ENCODE results near the gene DPP4. TPM values are rescaled to one million over a fixed set of nuclear protein-coding genes. Genes with fewer than 3 reads are reported as not detected.

The DPP4 gene
- polyA plus RNA-seq, 6 donors from 2014 or later, result 0.05 to 1.3 (median 0.51) TPM

GRCh38 chr2:162100579-162100978 is 26.6 kb upstream of the DPP4 start:
- DNase-seq (no peak), ATAC-seq (ENCODE audit: low read depth in 2 of 2) (no peak)
- Mint-ChIP-seq H3K4me3 (no peak overlapping the region), H3K27ac (no peak overlapping the region), H3K27me3 (peaks cover 8 to 36% (median 22%) of the 10 kb centered on the region in 3 donors), H3K9me3 (no peaks in the 10 kb centered on the region), H3K4me1 (no peaks in the 10 kb centered on the region), H3K36me3 (no peaks in the 10 kb centered on the region)

- no peaks in the 10 kb centered on the region for H3K36me3 Mint-ChIP-seq
- ATAC-seq (ENCODE audit: low read depth in 2 of 2), result no peak
- peaks cover 8 to 36% (median 22%) of the 10 kb centered on the region in 3 donors for H3K27me3 Mint-ChIP-seq
- no peak for DNase-seq
- peaks cover 0 to 2% (median 0%) of the 10 kb centered on the region in 7 donors for H3K9me3 Mint-ChIP-seq
- H3K27ac Mint-ChIP-seq, result no peak overlapping the region
- H3K4me1 Mint-ChIP-seq, result no peaks in the 10 kb centered on the region
- H3K4me3 Mint-ChIP-seq, result no peak overlapping the region
Observed at GRCh38 chr2:162099836-162100235, 25.8 kb upstream of the DPP4 start.

GRCh38 chr2:162092658-162093556 is 18.9 kb upstream of the DPP4 start:
- no peaks in the 10 kb centered on the region for H3K4me1 Mint-ChIP-seq
- peaks cover 5 to 16% (median 8%) of the 10 kb centered on the region in 3 donors for H3K27me3 Mint-ChIP-seq
- H3K4me3 Mint-ChIP-seq, result no peak overlapping the region
- H3K9me3 Mint-ChIP-seq, result peaks cover 0 to 2% (median 0%) of the 10 kb centered on the region in 7 donors
- H3K36me3 Mint-ChIP-seq, result no peaks in the 10 kb centered on the region
- no peak overlapping the region for H3K27ac Mint-ChIP-seq
- no peak for ATAC-seq (ENCODE audit: low read depth in 2 of 2)
- no peak for DNase-seq

- H3K27me3 Mint-ChIP-seq, result peaks cover 0 to 10% (median 4%) of the 10 kb centered on the region in 3 donors
- H3K9me3 Mint-ChIP-seq, result peaks cover 0 to 2% (median 0%) of the 10 kb centered on the region in 7 donors
- no peak overlapping the region for H3K27ac Mint-ChIP-seq
- H3K4me3 Mint-ChIP-seq, result no peak overlapping the region
- ATAC-seq (ENCODE audit: low read depth in 2 of 2) (no peak), DNase-seq (no peak)
- H3K36me3 Mint-ChIP-seq, result no peaks in the 10 kb centered on the region
- H3K4me1 Mint-ChIP-seq, result no peaks in the 10 kb centered on the region
Observed at GRCh38 chr2:162092008-162092390, 18.0 kb upstream of the DPP4 start.

DNA sequence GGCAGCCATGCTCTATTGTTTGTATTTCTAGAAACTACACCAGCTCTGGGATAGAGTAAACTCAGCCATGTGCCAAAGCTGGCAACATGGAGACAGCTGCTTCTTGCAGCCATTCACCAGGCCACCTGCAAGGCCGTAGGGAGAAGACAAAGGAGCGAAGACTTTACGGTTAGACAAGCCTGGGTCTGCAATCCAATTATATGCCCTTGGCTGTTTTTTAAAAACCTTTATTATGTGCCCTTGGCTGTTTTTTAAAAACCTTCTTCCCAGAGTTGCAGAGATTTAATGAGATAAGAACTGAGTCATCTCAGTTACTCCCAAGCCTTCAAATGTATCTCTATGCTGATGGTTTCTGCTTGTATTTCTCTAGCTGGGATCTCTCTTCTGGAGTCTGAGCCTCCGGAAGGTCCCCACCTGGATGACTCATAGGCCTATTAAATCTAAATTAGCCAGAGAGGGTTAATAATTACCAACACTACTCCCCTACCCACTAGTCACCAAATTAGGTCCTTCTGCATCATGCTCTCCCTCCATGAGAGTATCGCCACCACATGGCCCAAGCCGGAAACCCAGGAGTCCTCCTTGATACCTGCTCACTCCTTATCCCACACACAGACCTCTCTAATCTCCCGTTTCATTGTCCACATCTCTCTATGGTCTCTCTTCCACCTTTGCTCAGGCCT is 17.5 kb upstream of the DPP4 start:
- H3K4me3 Mint-ChIP-seq, result no peak overlapping the region
- no peaks in the 10 kb centered on the region for H3K36me3 Mint-ChIP-seq
- no peaks in the 10 kb centered on the region for H3K4me1 Mint-ChIP-seq
- H3K9me3 Mint-ChIP-seq, result peaks cover 0 to 2% (median 0%) of the 10 kb centered on the region in 7 donors
- H3K27ac Mint-ChIP-seq, result no peak overlapping the region
- ATAC-seq (ENCODE audit: low read depth in 2 of 2) (no peak), DNase-seq (no peak)
- H3K27me3 Mint-ChIP-seq, result peaks cover 0 to 10% (median 4%) of the 10 kb centered on the region in 3 donors

- Mint-ChIP-seq H3K4me1 (no peaks in the 10 kb centered on the region), H3K9me3 (no peaks in the 10 kb centered on the region)
Observed at GRCh38 chr2:162090109-162090508, 16.1 kb upstream of the DPP4 start.

GRCh38 chr2:162086904-162087303 is 12.9 kb upstream of the DPP4 start:
- peaks cover 9 to 22% (median 20%) of the 10 kb centered on the region in 3 donors for H3K27me3 Mint-ChIP-seq
- no peak overlapping the region for H3K4me3 Mint-ChIP-seq
- ATAC-seq (ENCODE audit: low read depth in 2 of 2) (no peak), DNase-seq (no peak)
- no peaks in the 10 kb centered on the region for H3K9me3 Mint-ChIP-seq
- peaks cover 0 to 5% of the 10 kb centered on the region in 2 donors for H3K36me3 Mint-ChIP-seq
- no peak overlapping the region for H3K27ac Mint-ChIP-seq
- no peaks in the 10 kb centered on the region for H3K4me1 Mint-ChIP-seq

More at GRCh38 chr2:162090109-162090508, 16.1 kb upstream of the DPP4 start:
- Mint-ChIP-seq H3K36me3 (no peaks in the 10 kb centered on the region), H3K27ac (no peak overlapping the region), H3K4me3 (no peak overlapping the region), H3K27me3 (peaks cover 0 to 18% (median 15%) of the 10 kb centered on the region in 3 donors)
- DNase-seq (no peak), ATAC-seq (ENCODE audit: low read depth in 2 of 2) (no peak)

GRCh38 chr2:162085090-162085891 is 11.3 kb upstream of the DPP4 start:
- Mint-ChIP-seq H3K36me3 (peaks cover 0 to 5% of the 10 kb centered on the region in 2 donors), H3K4me1 (no peaks in the 10 kb centered on the region), H3K9me3 (peaks cover 0 to 2% (median 0%) of the 10 kb centered on the region in 7 donors), H3K4me3 (no peak overlapping the region), H3K27me3 (peaks cover 15 to 25% (median 20%) of the 10 kb centered on the region in 3 donors), H3K27ac (no peak overlapping the region)
- no peak for ATAC-seq (ENCODE audit: low read depth in 2 of 2)
- DNase-seq, result no peak

DNA sequence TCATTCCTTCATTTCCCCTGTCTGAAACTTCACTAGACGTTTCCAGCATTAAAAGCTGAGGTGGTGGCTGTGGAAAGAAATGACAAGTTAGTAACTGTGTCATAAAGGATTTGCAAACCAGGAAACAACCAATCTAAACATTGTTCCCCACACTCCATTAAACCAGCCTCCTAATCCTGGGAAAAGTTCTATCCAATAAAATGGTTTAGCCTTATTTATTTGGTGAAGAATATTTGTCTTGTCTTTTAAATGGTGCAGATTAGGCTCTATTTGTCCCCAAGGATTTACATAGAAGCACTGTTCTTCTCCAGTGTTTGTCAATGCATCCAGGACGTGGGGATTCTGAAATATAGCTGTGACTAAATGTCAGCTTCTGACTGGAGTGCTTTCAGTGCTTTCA is 10.5 kb upstream of the DPP4 start:
- H3K27me3 Mint-ChIP-seq, result peaks cover 18 to 25% (median 20%) of the 10 kb centered on the region in 3 donors
- peaks cover 0 to 5% of the 10 kb centered on the region in 2 donors for H3K36me3 Mint-ChIP-seq
- ATAC-seq (ENCODE audit: low read depth in 2 of 2) (no peak), DNase-seq (no peak)
- H3K4me3 Mint-ChIP-seq, result no peak overlapping the region
- no peak overlapping the region for H3K27ac Mint-ChIP-seq
- H3K9me3 Mint-ChIP-seq, result peaks cover 0 to 9% (median 6%) of the 10 kb centered on the region in 7 donors
- H3K4me1 Mint-ChIP-seq, result no peaks in the 10 kb centered on the region

DNA sequence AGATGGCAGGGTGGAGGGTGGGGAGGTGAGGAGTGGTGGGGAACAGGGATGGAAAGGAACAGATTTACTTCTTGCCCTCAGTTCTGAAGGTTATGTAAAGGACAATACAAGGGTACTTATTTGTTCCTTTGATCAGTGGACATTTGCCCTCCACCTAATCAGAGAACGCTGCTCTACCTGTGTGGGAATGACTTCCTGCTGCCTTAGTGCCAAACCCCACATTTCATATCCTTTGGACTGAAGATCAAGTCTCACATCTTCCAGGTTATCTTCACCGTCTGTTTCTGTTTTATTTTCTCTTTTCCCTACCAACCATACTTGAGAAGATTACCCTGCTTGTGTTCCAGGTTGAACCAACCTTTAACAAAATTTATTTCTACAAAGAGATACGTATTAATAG is 8.7 kb upstream of the DPP4 start:
- peaks cover 20 to 27% (median 25%) of the 10 kb centered on the region in 3 donors for H3K27me3 Mint-ChIP-seq
- peaks cover 5 to 28% (median 17%) of the 10 kb centered on the region in 7 donors for H3K9me3 Mint-ChIP-seq
- H3K36me3 Mint-ChIP-seq, result peaks cover 0 to 5% of the 10 kb centered on the region in 2 donors
- ATAC-seq (ENCODE audit: low read depth in 2 of 2) (no peak), DNase-seq (no peak)
- H3K4me1 Mint-ChIP-seq, result no peaks in the 10 kb centered on the region
- no peak overlapping the region for H3K4me3 Mint-ChIP-seq
- no peak overlapping the region for H3K27ac Mint-ChIP-seq

DNA sequence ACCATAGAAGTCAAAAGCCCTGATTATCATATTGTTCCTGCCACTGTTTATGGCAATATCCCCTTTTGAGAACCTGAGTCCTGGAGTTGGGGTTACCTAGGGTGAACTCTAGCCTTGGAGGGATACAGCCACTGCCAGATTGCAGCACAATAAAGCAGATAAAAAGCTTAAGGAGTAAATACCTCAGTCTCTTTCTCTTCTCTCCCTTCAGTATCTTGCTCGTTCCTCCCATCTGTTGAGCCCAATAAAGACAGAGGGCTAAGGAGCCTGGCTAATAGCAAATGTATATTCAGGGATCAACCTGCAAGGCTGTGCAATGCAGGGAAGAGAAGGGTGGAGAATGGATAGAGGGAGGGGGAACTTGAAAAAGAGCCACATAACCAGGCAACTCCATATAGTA is 8.0 kb upstream of the DPP4 start:
- peaks cover 0 to 5% of the 10 kb centered on the region in 2 donors for H3K36me3 Mint-ChIP-seq
- H3K9me3 Mint-ChIP-seq, result peaks cover 6 to 31% (median 20%) of the 10 kb centered on the region in 7 donors
- H3K27me3 Mint-ChIP-seq, result peaks cover 20 to 27% (median 25%) of the 10 kb centered on the region in 3 donors
- no peak for DNase-seq
- H3K27ac Mint-ChIP-seq, result no peak overlapping the region
- H3K4me1 Mint-ChIP-seq, result no peaks in the 10 kb centered on the region
- no peak for ATAC-seq (ENCODE audit: low read depth in 2 of 2)
- H3K4me3 Mint-ChIP-seq, result no peak overlapping the region

DNA sequence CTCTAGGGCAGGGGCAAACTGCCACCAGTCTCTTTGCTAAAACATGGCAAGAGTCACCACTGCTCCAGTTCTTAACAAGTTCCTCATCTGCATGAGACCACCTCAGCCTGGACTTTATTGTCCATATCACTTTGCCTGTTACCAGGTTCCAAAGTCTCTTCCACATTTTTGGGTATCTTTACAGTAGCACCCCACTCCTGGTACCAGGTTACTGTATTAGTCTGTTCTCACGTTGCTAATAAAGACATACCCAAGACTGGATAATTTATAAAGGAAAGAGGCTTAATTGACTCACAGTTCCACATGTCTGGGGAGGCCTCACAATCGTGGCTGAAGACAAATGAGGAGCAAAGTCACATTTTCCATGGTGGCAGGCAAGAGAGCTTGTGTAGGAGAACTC is 5.5 kb upstream of the DPP4 start:
- no peak for ATAC-seq (ENCODE audit: low read depth in 2 of 2)
- Mint-ChIP-seq H3K27ac (no peak overlapping the region), H3K27me3 (peaks cover 33 to 39% (median 35%) of the 10 kb centered on the region in 3 donors), H3K36me3 (peaks cover 0 to 5% of the 10 kb centered on the region in 2 donors), H3K4me1 (peaks cover 2 to 5% (median 2%) of the 10 kb centered on the region in 3 donors), H3K9me3 (peaks cover 6 to 31% (median 20%) of the 10 kb centered on the region in 7 donors), H3K4me3 (no peak overlapping the region)
- no peak for DNase-seq

- peaks cover 9 to 17% (median 15%) of the 10 kb centered on the region in 3 donors for H3K4me1 Mint-ChIP-seq
Observed at GRCh38 chr2:162075689-162076132, 1.7 kb upstream of the DPP4 start.

More at GRCh38 chr2:162075689-162076132, 1.7 kb upstream of the DPP4 start:
- peaks cover 6 to 31% (median 20%) of the 10 kb centered on the region in 7 donors for H3K9me3 Mint-ChIP-seq
- ATAC-seq (ENCODE audit: low read depth in 2 of 2) (no peak), DNase-seq (no peak)
- H3K36me3 Mint-ChIP-seq, result no peaks in the 10 kb centered on the region
- H3K4me3 Mint-ChIP-seq, result peak overlapping the region in 5 of 8 donors; percentile 22 to 81 (median 45)
- H3K27me3 Mint-ChIP-seq, result peaks cover 37 to 53% (median 41%) of the 10 kb centered on the region in 3 donors
- no peak overlapping the region for H3K27ac Mint-ChIP-seq

Data from naive B cell (primary cell).